IMR-90 (cell line): Measurements from ENCODE around the gene KAT6B.

ENCODE experiments used
- BHLHE40 ChIP-seq: fragments of 150-350 bp; IDR thresholded peaks from 2 replicates; pipeline ENCODE4 v1.6.1; 2016; ENCODE audit warnings: mild to moderate bottlenecking, low read depth, low read length
- CEBPB ChIP-seq: IDR thresholded peaks from 2 replicates; pipeline ENCODE4 v1.6.1; 2012; ENCODE audit warnings: low read depth, low read length, improper control_type of control experiment
- FOS ChIP-seq: fragments of 150-350 bp; IDR thresholded peaks from 2 replicates; pipeline ENCODE4 v1.6.1; 2016; ENCODE audit warnings: low read depth, low read length
- MAZ ChIP-seq: IDR thresholded peaks from 2 replicates; pipeline ENCODE4 v1.6.1; 2012; ENCODE audit warnings: low read depth, mild to moderate bottlenecking, low read length, improper control_type of control experiment, moderate library complexity, borderline replicate concordance
- MXI1 ChIP-seq: IDR thresholded peaks from 2 replicates; pipeline ENCODE4 v1.6.1; 2012; ENCODE audit warnings: low read depth, mild to moderate bottlenecking, low read length, moderate library complexity, borderline replicate concordance
- NFE2L2 ChIP-seq: fragments of 150-350 bp; IDR thresholded peaks from 2 replicates; pipeline ENCODE4 v1.6.1; 2016; ENCODE audit warnings: low read depth, mild to moderate bottlenecking, low read length
- POLR2A ChIP-seq: IDR thresholded peaks from 2 replicates; pipeline ENCODE4 v1.6.1; 2012; ENCODE audit warnings: mild to moderate bottlenecking, low read depth, low read length
- RAD21 ChIP-seq: IDR thresholded peaks from 2 replicates; pipeline ENCODE4 v1.6.1; 2012; ENCODE audit warnings: low read length, improper control_type of control experiment
- RFX5 ChIP-seq: IDR thresholded peaks from 2 replicates; pipeline ENCODE4 v1.8.0; 2012; ENCODE audit warnings: low read depth, mild to moderate bottlenecking, low read length, moderate library complexity
- TF ChIP-seq, protein P1 (sequence below): conservative IDR thresholded peaks from 2 replicates; pipeline ENCODE4 v1.5.1; 2012; ENCODE audit warnings: mild to moderate bottlenecking, low read depth, low read length, improper control_type of control experiment
- TF ChIP-seq, protein P2 (sequence below): fragments of 150-350 bp; IDR thresholded peaks from 2 replicates; pipeline ENCODE4 v1.6.1; 2017; ENCODE audit warnings: mild to moderate bottlenecking, antibody characterized with exemption, low read length, low read depth
- TF ChIP-seq, protein P3 (sequence below): fragments of 150-350 bp; IDR thresholded peaks from 2 replicates; pipeline ENCODE4 v1.6.1; 2016; ENCODE audit warnings: low read depth, mild to moderate bottlenecking, low read length, moderate library complexity, borderline replicate concordance

DNA sequence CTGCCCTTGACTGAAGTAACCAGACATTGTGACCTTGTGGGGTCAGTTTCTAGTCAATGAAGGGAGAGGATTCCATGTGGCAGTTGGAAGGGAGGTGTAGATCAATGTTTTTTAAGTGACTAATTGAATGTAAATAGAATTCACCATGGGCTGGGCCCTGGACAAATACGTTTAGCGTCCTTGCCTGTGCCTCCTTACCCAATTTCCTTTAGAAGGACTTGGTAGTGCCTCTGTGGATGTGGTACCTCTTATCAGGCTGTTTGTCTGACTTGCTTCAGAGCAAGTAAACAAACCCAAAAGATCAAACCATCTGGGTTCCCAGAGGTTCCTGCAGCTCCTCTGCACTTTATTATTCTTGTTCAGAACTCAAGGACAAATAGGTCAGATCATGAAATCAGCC lies 4.3 kb upstream of the KAT6B start:
- TF ChIP-seq, protein P1, sequence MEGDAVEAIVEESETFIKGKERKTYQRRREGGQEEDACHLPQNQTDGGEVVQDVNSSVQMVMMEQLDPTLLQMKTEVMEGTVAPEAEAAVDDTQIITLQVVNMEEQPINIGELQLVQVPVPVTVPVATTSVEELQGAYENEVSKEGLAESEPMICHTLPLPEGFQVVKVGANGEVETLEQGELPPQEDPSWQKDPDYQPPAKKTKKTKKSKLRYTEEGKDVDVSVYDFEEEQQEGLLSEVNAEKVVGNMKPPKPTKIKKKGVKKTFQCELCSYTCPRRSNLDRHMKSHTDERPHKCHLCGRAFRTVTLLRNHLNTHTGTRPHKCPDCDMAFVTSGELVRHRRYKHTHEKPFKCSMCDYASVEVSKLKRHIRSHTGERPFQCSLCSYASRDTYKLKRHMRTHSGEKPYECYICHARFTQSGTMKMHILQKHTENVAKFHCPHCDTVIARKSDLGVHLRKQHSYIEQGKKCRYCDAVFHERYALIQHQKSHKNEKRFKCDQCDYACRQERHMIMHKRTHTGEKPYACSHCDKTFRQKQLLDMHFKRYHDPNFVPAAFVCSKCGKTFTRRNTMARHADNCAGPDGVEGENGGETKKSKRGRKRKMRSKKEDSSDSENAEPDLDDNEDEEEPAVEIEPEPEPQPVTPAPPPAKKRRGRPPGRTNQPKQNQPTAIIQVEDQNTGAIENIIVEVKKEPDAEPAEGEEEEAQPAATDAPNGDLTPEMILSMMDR: no peak
- TF ChIP-seq CEBPB (no peak), FOS (no peak), RAD21 (no peak), MAZ (no peak), NFE2L2 (no peak), POLR2A (no peak), RFX5 (no peak), MXI1 (no peak), BHLHE40 (no peak)
- TF ChIP-seq, protein P2, sequence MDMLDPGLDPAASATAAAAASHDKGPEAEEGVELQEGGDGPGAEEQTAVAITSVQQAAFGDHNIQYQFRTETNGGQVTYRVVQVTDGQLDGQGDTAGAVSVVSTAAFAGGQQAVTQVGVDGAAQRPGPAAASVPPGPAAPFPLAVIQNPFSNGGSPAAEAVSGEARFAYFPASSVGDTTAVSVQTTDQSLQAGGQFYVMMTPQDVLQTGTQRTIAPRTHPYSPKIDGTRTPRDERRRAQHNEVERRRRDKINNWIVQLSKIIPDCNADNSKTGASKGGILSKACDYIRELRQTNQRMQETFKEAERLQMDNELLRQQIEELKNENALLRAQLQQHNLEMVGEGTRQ: no peak
- TF ChIP-seq, protein P3, sequence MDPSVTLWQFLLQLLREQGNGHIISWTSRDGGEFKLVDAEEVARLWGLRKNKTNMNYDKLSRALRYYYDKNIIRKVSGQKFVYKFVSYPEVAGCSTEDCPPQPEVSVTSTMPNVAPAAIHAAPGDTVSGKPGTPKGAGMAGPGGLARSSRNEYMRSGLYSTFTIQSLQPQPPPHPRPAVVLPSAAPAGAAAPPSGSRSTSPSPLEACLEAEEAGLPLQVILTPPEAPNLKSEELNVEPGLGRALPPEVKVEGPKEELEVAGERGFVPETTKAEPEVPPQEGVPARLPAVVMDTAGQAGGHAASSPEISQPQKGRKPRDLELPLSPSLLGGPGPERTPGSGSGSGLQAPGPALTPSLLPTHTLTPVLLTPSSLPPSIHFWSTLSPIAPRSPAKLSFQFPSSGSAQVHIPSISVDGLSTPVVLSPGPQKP: no peak
